SU-DHL-6 (cell line): ENCODE data around the gene ZBTB16.

Source experiments
- H2AFZ ChIP-seq: fragments of 200-600 bp; sonication (generic); 2 replicates; pipeline ENCODE4 v1.6.1; 2014; ENCODE audit warnings: low read depth, mild to moderate bottlenecking, moderate library complexity, mixed read lengths, antibody characterized with exemption, low read length; ENCODE audit not compliant: severe bottlenecking
- H3F3A ChIP-seq: fragments of 200-600 bp; shearing (Covaris generic); 2 replicates; pipeline ENCODE4 v1.6.0; 2016; ENCODE audit warnings: antibody characterized with exemption, mild to moderate bottlenecking; ENCODE audit not compliant: insufficient read depth
- H3K27ac ChIP-seq: fragments of 200-600 bp; sonication (generic); 2 replicates; pipeline ENCODE4 v1.5.1; 2016; ENCODE audit warnings: low read depth, mild to moderate bottlenecking, low read length, moderate library complexity, mixed read lengths
- H3K27me3 ChIP-seq: fragments of 200-600 bp; sonication (generic), shearing (Covaris generic); 2 replicates; pipeline ENCODE4 v1.6.0; 2014; ENCODE audit warnings: mild to moderate bottlenecking, low read length
- H3K36me3 ChIP-seq: fragments of 200-600 bp; sonication (generic); 2 replicates; pipeline ENCODE4 v1.6.1; 2014; ENCODE audit warnings: mild to moderate bottlenecking, low read length, mixed read lengths
- H3K4me2 ChIP-seq: fragments of 300-600, 200-600 bp; shearing (Covaris generic), sonication (generic); 2 replicates; pipeline ENCODE4 v1.6.0; 2014; ENCODE audit warnings: low read length, low read depth, mild to moderate bottlenecking; ENCODE audit not compliant: poor library complexity, severe bottlenecking
- H3K4me3 ChIP-seq: fragments of 200-600 bp; sonication (generic); 2 replicates; pipeline ENCODE4 v1.5.1; 2014; ENCODE audit warnings: antibody characterized with exemption, low read length, mild to moderate bottlenecking, mixed read lengths; ENCODE audit not compliant: insufficient read depth, poor library complexity, severe bottlenecking
- H3K79me2 ChIP-seq: fragments of 200-600 bp; sonication (generic); 2 replicates; pipeline ENCODE4 v1.6.1; 2014; ENCODE audit warnings: mild to moderate bottlenecking, low read length, moderate library complexity; ENCODE audit not compliant: insufficient read depth
- H3K9ac ChIP-seq: fragments of 200-600 bp; sonication (generic); 2 replicates; pipeline ENCODE4 v1.7.0; 2014; ENCODE audit warnings: mild to moderate bottlenecking, low read length
- H3K9me2 ChIP-seq: fragments of 200-600 bp; sonication (generic); replicated peaks from 2 replicates; pipeline ENCODE4 v1.6.1; 2014; ENCODE audit warnings: low read length; ENCODE audit not compliant: insufficient read depth
- H3K9me3 ChIP-seq: fragments of 200-600 bp; sonication (generic); 2 replicates; pipeline ENCODE4 v1.6.1; 2014; ENCODE audit warnings: low read length, mixed read lengths; ENCODE audit not compliant: insufficient read depth
- H4K20me1 ChIP-seq: fragments of 200-600 bp; sonication (generic); 2 replicates; pipeline ENCODE4 v1.6.1; 2014; ENCODE audit warnings: low read depth, mild to moderate bottlenecking, antibody characterized with exemption, low read length, moderate library complexity, mixed read lengths
- CTCF ChIP-seq: fragments of 200-600 bp; sonication (generic); IDR thresholded peaks from one replicate; pipeline ENCODE4 v1.5.1; 2017; ENCODE audit warnings: antibody characterized with exemption, mild to moderate bottlenecking, low read length, moderate library complexity; ENCODE audit not compliant: insufficient read depth, poor library complexity, severe bottlenecking
- EZH2phosphoT487 ChIP-seq: fragments of 200-600 bp; sonication (generic), shearing (Covaris generic); conservative IDR thresholded peaks from 2 replicates; pipeline ENCODE4 v1.6.1; 2018; ENCODE audit warnings: mild to moderate bottlenecking, antibody characterized with exemption, low read length, moderate library complexity, mixed read lengths

ZBTB16 gene

GRCh38 chr11:114166897-114167323 is 107.4 kb downstream of the ZBTB16 start:
- H4K20me1 ChIP-seq: no peaks in the 10 kb centered on the region
- H2AFZ ChIP-seq: no peak overlapping the region
- no peaks in the 10 kb centered on the region for H3K9me3 ChIP-seq
- 0 out of 2 replicates have a peak, but pooled peaks cover 3% of the 10 kb centered on the region for H3F3A ChIP-seq
- no peak overlapping the region for H3K27ac ChIP-seq
- H3K4me2 ChIP-seq: no peak overlapping the region
- no peaks in the 10 kb centered on the region for H3K27me3 ChIP-seq
- H3K36me3 ChIP-seq: no peaks in the 10 kb centered on the region
- no peak overlapping the region for H3K9ac ChIP-seq
- H3K4me3 ChIP-seq: no peak overlapping the region
- H3K9me2 ChIP-seq: no peaks in the 10 kb centered on the region
- no peaks in the 10 kb centered on the region for H3K79me2 ChIP-seq
- TF ChIP-seq EZH2phosphoT487 (no peak), CTCF (no peak)

GRCh38 chr11:114167355-114167754 is 107.8 kb downstream of the ZBTB16 start:
- Histone ChIP-seq H4K20me1 (no peaks in the 10 kb centered on the region), H3K9ac (no peak overlapping the region), H3K4me2 (no peak overlapping the region), H3K27me3 (no peaks in the 10 kb centered on the region), H3K9me2 (no peaks in the 10 kb centered on the region), H2AFZ (no peak overlapping the region), H3K36me3 (no peaks in the 10 kb centered on the region), H3K27ac (no peak overlapping the region), H3F3A (0 out of 2 replicates have a peak, but pooled peaks cover 3% of the 10 kb centered on the region), H3K79me2 (no peaks in the 10 kb centered on the region), H3K9me3 (no peaks in the 10 kb centered on the region), H3K4me3 (no peak overlapping the region)
- TF ChIP-seq CTCF (no peak), EZH2phosphoT487 (no peak)

- Histone ChIP-seq H2AFZ (no peak overlapping the region), H3K4me2 (no peak overlapping the region), H3K4me3 (no peak overlapping the region)
Observed at GRCh38 chr11:114167771-114168448, 108.4 kb downstream of the ZBTB16 start.

More at GRCh38 chr11:114167771-114168448, 108.4 kb downstream of the ZBTB16 start:
- TF ChIP-seq EZH2phosphoT487: no peak
- TF ChIP-seq CTCF: no peak
- Histone ChIP-seq H3K27me3 (no peaks in the 10 kb centered on the region), H3K27ac (no peak overlapping the region), H3K79me2 (no peaks in the 10 kb centered on the region), H3K9me2 (no peaks in the 10 kb centered on the region), H3K9me3 (no peaks in the 10 kb centered on the region), H3K9ac (no peak overlapping the region), H3F3A (0 out of 2 replicates have a peak, but pooled peaks cover 3% of the 10 kb centered on the region), H3K36me3 (no peaks in the 10 kb centered on the region), H4K20me1 (no peaks in the 10 kb centered on the region)
